GM12873 (cell line): ENCODE results near the gene PALD1.

Experiments
- CTCF ChIP-seq: IDR thresholded peaks from 2 replicates; pipeline ENCODE4 v1.5.1; 2012; ENCODE audit warnings: low read depth, mild to moderate bottlenecking, moderate library complexity, low read length, control low read depth; ENCODE audit not compliant: insufficient read depth; ENCODE audit errors: missing control alignments

Gene PALD1

GRCh38 chr10:70561558-70561957 is 83.0 kb downstream of the PALD1 start:
- no peak for TF ChIP-seq CTCF

- no peak for TF ChIP-seq CTCF
Measured at GRCh38 chr10:70562036-70562755, 83.6 kb downstream of the PALD1 start.

- no peak for TF ChIP-seq CTCF
Measured at GRCh38 chr10:70563230-70563629, 84.7 kb downstream of the PALD1 start.

- no peak for TF ChIP-seq CTCF
Measured at GRCh38 chr10:70564113-70564725, 85.7 kb downstream of the PALD1 start.

GRCh38 chr10:70564901-70565351 is 86.4 kb downstream of the PALD1 start:
- TF ChIP-seq CTCF = peak; percentile 52

GRCh38 chr10:70565556-70566514 is 87.3 kb downstream of the PALD1 start:
- TF ChIP-seq CTCF = no peak

GRCh38 chr10:70566515-70567290 is 88.1 kb downstream of the PALD1 start:
- TF ChIP-seq CTCF = no peak
